H1 (cell line): Measurements from ENCODE around the gene DCTN1. TPM values are rescaled to one million over a fixed set of nuclear protein-coding genes. Genes with fewer than 3 reads are reported as not detected.

ENCODE experiments used
- ATF2 ChIP-seq: IDR thresholded peaks from 2 replicates; pipeline ENCODE4 v1.6.1; 2012; ENCODE audit warnings: low read length, inconsistent platforms
- CEBPB ChIP-seq: IDR thresholded peaks from 2 replicates; pipeline ENCODE4 v1.6.1; 2012; ENCODE audit warnings: low read depth, low read length
- CHD2 ChIP-seq: IDR thresholded peaks from 2 replicates; pipeline ENCODE4 v1.6.1; 2012; ENCODE audit warnings: low read length, improper control_type of control experiment
- E2F6 ChIP-seq: IDR thresholded peaks from 2 replicates; pipeline ENCODE4 v1.6.1; 2012; ENCODE audit warnings: inconsistent platforms
- POLR2AphosphoS5 ChIP-seq: IDR thresholded peaks from 2 replicates; pipeline ENCODE4 v1.6.1; 2011; ENCODE audit warnings: low read depth, low read length
- TAF7 ChIP-seq: optimal IDR thresholded peaks from 2 replicates; pipeline ENCODE3; 2011; ENCODE audit warnings: low read depth, mild to moderate bottlenecking, inconsistent platforms, low read length, moderate library complexity, borderline replicate concordance
- polyA plus RNA-seq, 7 experiments: library from polyadenylated mRNA; depleted of rRNA in 3 of 7; stranded (reverse) in 5 of 7; unstranded in 2 of 7; fragments of >200 nt in 5 of 7; fragments of 200-250 nt in 2 of 7; gene quantifications; 1 replicate in 5 of 7; 2 replicates in 1 of 7; 4 replicates in 1 of 7; pipeline versions ENCODE4 v1.2.1 to v1.2.3, GENCODE V29; 2011 to 2013; ENCODE audit warnings: missing spikeins in 2 of 7, mixed read lengths in 2 of 7
- total RNA-seq: library from RNA; stranded (reverse); fragmentation: NEBNext Ultra II Directional; extraction: Animal tissue kit (Norgen Biotek cat#: 25700); gene quantifications from 2 replicates; pipeline ENCODE4 v1.2.1, GENCODE V29; 2021

Gene DCTN1
- total and polyA plus RNA-seq, 2 of the 8 experiments (the other 6 are each of a cell fraction or from before 2014, with no cell fraction given): 105 to 162 TPM

GRCh38 chr2:74369976-74370375, 10.1 kb downstream of the DCTN1 start (continued):
- TF ChIP-seq POLR2AphosphoS5 (no peak), CHD2 (no peak), TAF7 (no peak), CEBPB (no peak), ATF2 (no peak), E2F6 (no peak)
